Measurements from ENCODE around the gene SMIM1. TPM values are rescaled to one million over a fixed set of nuclear protein-coding genes. Genes with fewer than 3 reads are reported as not detected.
A peak's percentile ranks its signal among the peaks of the same experiment; 100 is the strongest.

The SMIM1 gene
- total and polyA plus RNA-seq, 9 of the 15 experiments (the other 6 are each of a cell fraction or from before 2014, with no cell fraction given) = 2.3 to 125 (median 24.3) TPM

- TF ChIP-seq FOXP4 (CRISPR knock-in tag; IDR thresholded peaks at IDR 0.05; ENCODE audit: borderline replicate concordance) = no peak
- TF ChIP-seq TEAD2 (tag; IDR thresholded peaks at IDR 0.05) = no peak
- peak; percentile 86 for TF ChIP-seq NFE2 (IDR thresholded peaks at IDR 0.05; ENCODE audit: low read depth)
- TF ChIP-seq THAP12 (CRISPR knock-in tag; IDR thresholded peaks at IDR 0.05) = no peak
- TF ChIP-seq HNRNPK (IDR thresholded peaks at IDR 0.05; ENCODE audit: low read depth, low read length, poor library complexity, severe bottlenecking) = no peak
- TF ChIP-seq MNT (conservative IDR thresholded peaks at IDR 0.05) = peak; percentile 68 to 87
- peak in 1 of 2 experiments; percentile 63; a peak in 2 of 4 replicates for TF ChIP-seq HDAC1 (IDR thresholded peaks at IDR 0.05)
- no peak for TF ChIP-seq ZNF696 (CRISPR knock-in tag; conservative IDR thresholded peaks at IDR 0.05)
- 0 out of 2 replicates have a peak, but pooled peaks have one; percentile 39 for TF ChIP-seq ARID4B (CRISPR knock-in tag; IDR thresholded peaks at IDR 0.05)
- TF ChIP-seq ZNF253 (CRISPR knock-in tag; conservative IDR thresholded peaks at IDR 0.05) = no peak
- no peak for TF ChIP-seq ZNF217 (CRISPR knock-in tag; IDR thresholded peaks at IDR 0.05)
- TF ChIP-seq MAFF (IDR thresholded peaks at IDR 0.05; ENCODE audit: low read length) = peak; percentile 21; the same call in 1 of the 2 replicates
- TF ChIP-seq MAX (CRISPR knock-in tag; IDR thresholded peaks at IDR 0.05) = peak; percentile 84
- no peak for TF ChIP-seq KAT7 (CRISPR knock-in tag; IDR thresholded peaks at IDR 0.05; ENCODE audit: borderline replicate concordance)
- TF ChIP-seq KDM1A (IDR thresholded peaks at IDR 0.05) = no peak
- TF ChIP-seq MXI1 (IDR thresholded peaks at IDR 0.05; ENCODE audit: low read depth, low read length) = 0 out of 2 replicates have a peak, but pooled peaks have one; percentile 47
Measured at GRCh38 chr1:3822421-3822820, 49.9 kb downstream of the SMIM1 start (continued).
